Panc1 (cell line): ENCODE results near the gene PRTN3.

ENCODE experiments used
- POLR2AphosphoS5 ChIP-seq: IDR thresholded peaks from 2 replicates; pipeline ENCODE4 v1.6.1; 2012; ENCODE audit warnings: mild to moderate bottlenecking, low read depth, low read length, moderate library complexity
- TCF7L2 ChIP-seq: IDR thresholded peaks from 2 replicates; pipeline ENCODE4 v1.6.1; 2011; ENCODE audit warnings: mild to moderate bottlenecking, low read depth, low read length, inconsistent platforms
- TF ChIP-seq, protein P1 (sequence below): fragments of 450-650 bp; IDR thresholded peaks from 2 replicates; pipeline ENCODE4 v1.5.1; 2017; ENCODE audit warnings: mild to moderate bottlenecking

DNA sequence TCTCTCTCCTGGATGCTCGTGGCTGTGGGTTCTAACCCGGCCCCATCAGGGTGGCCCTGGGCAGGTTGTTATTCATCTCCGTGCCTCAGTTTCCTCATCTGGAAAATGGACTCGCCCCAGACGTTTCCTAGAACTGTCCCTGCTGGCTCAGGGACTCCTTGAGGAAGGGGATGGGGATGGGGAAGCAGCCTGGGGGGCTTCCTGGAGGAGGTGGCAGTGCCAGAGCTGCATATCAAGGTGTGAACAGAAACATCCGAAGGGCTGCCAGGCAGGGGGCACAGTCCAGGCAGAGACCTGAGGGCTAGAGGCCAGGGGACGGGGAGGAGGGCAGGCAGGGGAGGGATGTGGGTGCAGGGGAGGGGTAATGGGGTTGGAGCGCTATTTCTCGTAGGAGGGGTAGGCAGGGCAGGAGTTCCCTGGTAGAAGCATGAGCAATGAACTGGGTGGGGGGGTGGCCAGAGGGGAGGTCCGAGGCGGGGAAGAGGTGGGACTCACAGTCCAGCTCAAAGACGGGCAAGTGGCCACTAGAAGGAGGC is 7.7 kb downstream of the PRTN3 start:
- TF ChIP-seq, protein P1, sequence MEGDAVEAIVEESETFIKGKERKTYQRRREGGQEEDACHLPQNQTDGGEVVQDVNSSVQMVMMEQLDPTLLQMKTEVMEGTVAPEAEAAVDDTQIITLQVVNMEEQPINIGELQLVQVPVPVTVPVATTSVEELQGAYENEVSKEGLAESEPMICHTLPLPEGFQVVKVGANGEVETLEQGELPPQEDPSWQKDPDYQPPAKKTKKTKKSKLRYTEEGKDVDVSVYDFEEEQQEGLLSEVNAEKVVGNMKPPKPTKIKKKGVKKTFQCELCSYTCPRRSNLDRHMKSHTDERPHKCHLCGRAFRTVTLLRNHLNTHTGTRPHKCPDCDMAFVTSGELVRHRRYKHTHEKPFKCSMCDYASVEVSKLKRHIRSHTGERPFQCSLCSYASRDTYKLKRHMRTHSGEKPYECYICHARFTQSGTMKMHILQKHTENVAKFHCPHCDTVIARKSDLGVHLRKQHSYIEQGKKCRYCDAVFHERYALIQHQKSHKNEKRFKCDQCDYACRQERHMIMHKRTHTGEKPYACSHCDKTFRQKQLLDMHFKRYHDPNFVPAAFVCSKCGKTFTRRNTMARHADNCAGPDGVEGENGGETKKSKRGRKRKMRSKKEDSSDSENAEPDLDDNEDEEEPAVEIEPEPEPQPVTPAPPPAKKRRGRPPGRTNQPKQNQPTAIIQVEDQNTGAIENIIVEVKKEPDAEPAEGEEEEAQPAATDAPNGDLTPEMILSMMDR: no peak
- TF ChIP-seq TCF7L2: no peak
- no peak for TF ChIP-seq POLR2AphosphoS5
